NCI-H774 (cell line): ENCODE measurements around the gene MMS22L.
A peak's percentile ranks its signal among the peaks of the same experiment; 100 is the strongest.

Experiments used
- DNase-seq: peaks from one replicate; lab custom pipeline; 2025; lab: John Stamatoyannopoulos, UW

MMS22L gene

GRCh38 chr6:97145691-97146090 lies 137.3 kb downstream of the MMS22L start:
- no peak for DNase-seq

GRCh38 chr6:97141756-97142155 lies 141.3 kb downstream of the MMS22L start:
- no peak for DNase-seq

- no peak for DNase-seq
These were observed 144.4 kb downstream of the MMS22L start for GRCh38 chr6:97138581-97138980.

GRCh38 chr6:97136626-97137358 lies 146.2 kb downstream of the MMS22L start:
- no peak for DNase-seq

GRCh38 chr6:97133067-97133466 lies 149.9 kb downstream of the MMS22L start:
- DNase-seq: peak; percentile 31

GRCh38 chr6:97129106-97129505 lies 153.9 kb downstream of the MMS22L start:
- no peak for DNase-seq

GRCh38 chr6:97128507-97128906 lies 154.5 kb downstream of the MMS22L start:
- no peak for DNase-seq

- DNase-seq: no peak
These were observed 159.4 kb downstream of the MMS22L start for GRCh38 chr6:97123652-97124051.

GRCh38 chr6:97123112-97123511 lies 159.9 kb downstream of the MMS22L start:
- DNase-seq: no peak

- DNase-seq: no peak
These were observed 162.5 kb downstream of the MMS22L start for GRCh38 chr6:97120511-97120910.

GRCh38 chr6:97114645-97115044 lies 168.4 kb downstream of the MMS22L start:
- no peak for DNase-seq

GRCh38 chr6:97113170-97113569 lies 169.8 kb downstream of the MMS22L start:
- DNase-seq: no peak

GRCh38 chr6:97111243-97111642 lies 171.8 kb downstream of the MMS22L start:
- DNase-seq: no peak

- DNase-seq: no peak
These were observed 172.4 kb downstream of the MMS22L start for GRCh38 chr6:97110626-97111025.

- DNase-seq: no peak
These were observed 172.9 kb downstream of the MMS22L start for GRCh38 chr6:97110149-97110548.

- DNase-seq: no peak
These were observed 173.6 kb downstream of the MMS22L start for GRCh38 chr6:97109444-97109843.

- DNase-seq: no peak
These were observed 180.7 kb downstream of the MMS22L start for GRCh38 chr6:97102145-97102790.

GRCh38 chr6:97100696-97101095 lies 182.3 kb downstream of the MMS22L start:
- DNase-seq: no peak

GRCh38 chr6:97097068-97098047 lies 185.7 kb downstream of the MMS22L start:
- no peak for DNase-seq

- DNase-seq: no peak
These were observed 187.6 kb downstream of the MMS22L start for GRCh38 chr6:97095311-97095850.

GRCh38 chr6:97094376-97094775 lies 188.6 kb downstream of the MMS22L start:
- DNase-seq: no peak

GRCh38 chr6:97092673-97093305 lies 190.2 kb downstream of the MMS22L start:
- no peak for DNase-seq
